Measurements from ENCODE around the gene CD53. TPM values are rescaled to one million over a fixed set of nuclear protein-coding genes. Genes with fewer than 3 reads are reported as not detected.
A peak's percentile ranks its signal among the peaks of the same experiment; 100 is the strongest.
"Not testable (repeated sequence)": the region's sequence is repeated elsewhere in the genome, so short reads cannot be mapped to it uniquely, and the experiment has no call there.

CD53 gene
- total and polyA plus RNA-seq, 9 of the 15 experiments (the other 6 are each of a cell fraction or from before 2014, with no cell fraction given): 63.5 to 220 (median 131) TPM

- H3K79me2 ChIP-seq (ENCODE audit: control insufficient read depth, insufficient read depth, low read length); CTCF ChIA-PET (ENCODE audit: low intra/inter-chr PET ratio); H3K9ac ChIP-seq (ENCODE audit: insufficient read depth in 1 of 2, low read depth in 2 of 2, low read length in 2 of 2); H3K9me3 ChIP-seq (replicated peaks; ENCODE audit: control insufficient read depth, insufficient read depth, low read depth, low read length); ATAC-seq; H3K27me3 ChIP-seq (ENCODE audit: control insufficient read depth in 2 of 2, insufficient read depth in 2 of 2, low read length in 2 of 2); DNase-seq (ENCODE audit: extremely low read depth in 1 of 4, low spot score in 3 of 4); FAIRE-seq; H4K20me1 ChIP-seq (replicated peaks; ENCODE audit: control insufficient read depth, insufficient read depth, low read length); H3K4me2 ChIP-seq (ENCODE audit: insufficient read depth, low read length); H3K4me3 ChIP-seq; H3K36me3 ChIP-seq (ENCODE audit: control insufficient read depth, insufficient read depth, low read length); H3K9me1 ChIP-seq (ENCODE audit: control insufficient read depth, insufficient read depth, low read length); intact Hi-C loops (cut with micrococcal nuclease); H3K27ac ChIP-seq (ENCODE audit: extremely low read depth, low read depth, low read length); BruUV-seq (replicated peaks); H2AFZ ChIP-seq (ENCODE audit: low read depth, low read length); in situ Hi-C loops (cut with MboI): not testable (repeated sequence)
- TF ChIP-seq KDM1A (IDR thresholded peaks at IDR 0.05) (peak; percentile 35 to 51; a peak in 1 of 4 replicates), BCOR (IDR thresholded peaks at IDR 0.05) (peak; percentile 72), ZNF146 (CRISPR knock-in tag; IDR thresholded peaks at IDR 0.05; ENCODE audit: unreplicated experiment) (peak; percentile 98), RBM25 (IDR thresholded peaks at IDR 0.05; ENCODE audit: low read depth, low read length, severe bottlenecking) (peak; percentile 75)
- peaks cover 2 to 14% of the 10 kb centered on the region in 2 experiments; a peak in 4 of 5 replicates for H3K4me1 ChIP-seq (replicated peaks in 1 of 2; ENCODE audit: control insufficient read depth in 2 of 2, insufficient read depth in 2 of 2, low read length in 2 of 2)
- POLR2A ChIA-PET: interaction anchor here (0.6 kb wide), 1 partner anchor 341 kb away, joined by 3 read pairs; no protein-coding TSS in a partner anchor
- 4% methylated on average over 1 of the region's 1 CpG for WGBS (ENCODE audit: insufficient coverage, low coverage, missing lambda C conversion rate)
Measured at GRCh38 chr1:110861942-110862341, 11.0 kb upstream of the CD53 start.

DNA sequence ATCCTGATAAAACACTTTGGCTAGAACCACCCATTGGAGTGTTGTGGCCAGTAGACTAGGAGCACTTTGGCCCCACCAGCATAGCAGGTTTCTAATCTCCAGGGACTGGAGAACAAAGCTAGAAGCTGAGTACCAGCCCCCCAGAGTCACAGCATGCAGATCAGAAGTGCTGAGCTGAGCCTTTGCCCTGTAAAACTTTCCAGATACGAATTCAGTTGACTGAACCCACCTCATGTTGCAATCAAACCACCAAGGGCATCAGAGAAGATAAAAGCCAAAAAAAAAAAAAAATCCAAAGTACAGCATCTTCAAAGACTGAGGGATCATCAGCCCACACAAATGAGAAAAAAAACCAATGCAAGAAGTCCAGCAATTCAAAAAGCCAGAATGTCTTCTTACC, 8.7 kb upstream of the CD53 start:
- in situ Hi-C loops (cut with MboI) (no loop called here), intact Hi-C loops (cut with micrococcal nuclease) (no loop called here)
- H4K20me1 ChIP-seq (replicated peaks; ENCODE audit: control insufficient read depth, insufficient read depth, low read length): no peaks in the 10 kb centered on the region
- ChIA-PET CTCF (ENCODE audit: low intra/inter-chr PET ratio) (no interaction called here), POLR2A (no interaction called here)
- H3K4me3 ChIP-seq: no peak overlapping the region
- DNase-seq (ENCODE audit: extremely low read depth in 1 of 4, low spot score in 3 of 4): no peak
- H3K4me2 ChIP-seq (ENCODE audit: insufficient read depth, low read length): no peak overlapping the region
- WGBS (ENCODE audit: insufficient coverage, low coverage, missing lambda C conversion rate): 0% methylated on average over 1 of the region's 1 CpG
- no peaks in the 10 kb centered on the region for H3K36me3 ChIP-seq (ENCODE audit: control insufficient read depth, insufficient read depth, low read length)
- no peak for ATAC-seq
- H3K9ac ChIP-seq (ENCODE audit: insufficient read depth in 1 of 2, low read depth in 2 of 2, low read length in 2 of 2): no peak overlapping the region
- BruUV-seq (replicated peaks): no TSS peak
- H2AFZ ChIP-seq (ENCODE audit: low read depth, low read length): no peak overlapping the region
- no peaks in the 10 kb centered on the region for H3K27me3 ChIP-seq (ENCODE audit: control insufficient read depth in 2 of 2, insufficient read depth in 2 of 2, low read length in 2 of 2)
- H3K9me3 ChIP-seq (replicated peaks; ENCODE audit: control insufficient read depth, insufficient read depth, low read depth, low read length): no peaks in the 10 kb centered on the region
- no peak for FAIRE-seq
- no peaks in the 10 kb centered on the region for H3K79me2 ChIP-seq (ENCODE audit: control insufficient read depth, insufficient read depth, low read length)
- H3K4me1 ChIP-seq (replicated peaks in 1 of 2; ENCODE audit: control insufficient read depth in 2 of 2, insufficient read depth in 2 of 2, low read length in 2 of 2): 0 out of 5 replicates have a peak, but pooled peaks cover 0 to 2% of the 10 kb centered on the region in 2 experiments
- no peak overlapping the region for H3K27ac ChIP-seq (ENCODE audit: extremely low read depth, low read depth, low read length)
- H3K9me1 ChIP-seq (ENCODE audit: control insufficient read depth, insufficient read depth, low read length): no peaks in the 10 kb centered on the region
- no peak for TF ChIP-seq CSDE1 (IDR thresholded peaks at IDR 0.05)
- no peak for TF ChIP-seq ZNF77 (CRISPR knock-in tag; IDR thresholded peaks at IDR 0.05)
- TF ChIP-seq KDM4B (IDR thresholded peaks at IDR 0.05; ENCODE audit: borderline replicate concordance in 2 of 2, low read depth in 1 of 2): no peak

All from K562 (cell line).